Muscle of leg (tissue), 16 donors: Measurements from ENCODE around the gene CACNA2D1. TPM values are rescaled to one million over a fixed set of nuclear protein-coding genes. Genes with fewer than 3 reads are reported as not detected.

ENCODE experiments used
- DNase-seq: peaks from one replicate; pipeline ENCODE4 v3.0.0; 2013
- H3K27ac ChIP-seq: one replicate; pipeline ENCODE4 v1.5.1; 2013; ENCODE audit warnings: mild to moderate bottlenecking, low read length, control low read depth
- H3K27me3 ChIP-seq: one replicate; pipeline ENCODE4 v1.6.1; 2013; ENCODE audit warnings: low read length; ENCODE audit not compliant: control insufficient read depth, insufficient read depth
- H3K36me3 ChIP-seq: one replicate; pipeline ENCODE4 v1.6.1; 2013; ENCODE audit warnings: low read length; ENCODE audit not compliant: control insufficient read depth, insufficient read depth
- H3K4me1 ChIP-seq: one replicate; pipeline ENCODE4 v1.6.1; 2013; ENCODE audit warnings: low read length; ENCODE audit not compliant: control insufficient read depth, insufficient read depth
- H3K4me3 ChIP-seq: one replicate; pipeline ENCODE4 v1.5.1; 2013; ENCODE audit warnings: low read length, control low read depth
- H3K9me3 ChIP-seq: replicated peaks from 2 replicates; pipeline ENCODE4 v1.6.1; 2013; ENCODE audit warnings: low read depth, low read length; ENCODE audit not compliant: control insufficient read depth
- WGBS: methylation state at CpG from one replicate; pipeline ENCODE4 v1.1.5; 2013; ENCODE audit warnings: missing lambda C conversion rate; ENCODE audit not compliant: insufficient coverage; 5-methylcytosine and 5-hydroxymethylcytosine counted together
- long read RNA-seq, 11 donors: transcript quantifications; one replicate each; lab custom pipeline, GENCODE V29; 2026
- polyA plus RNA-seq, 8 donors: library from polyadenylated mRNA; unstranded; fragments of 120-200 nt; gene quantifications; one replicate each; pipeline versions ENCODE4 v1.2.1 to v1.2.3, GENCODE V29; 2013; ENCODE audit warnings: inconsistent platforms in 1 of 8, low replicate concordance in 1 of 8; ENCODE audit not compliant: insufficient read length in 8 of 8, insufficient read depth in 1 of 8
- total RNA-seq: library from RNA; stranded (reverse); fragments of 120-200 nt; gene quantifications from one replicate; pipeline ENCODE4 v1.2.4, GENCODE V29; 2013

Gene CACNA2D1
- total RNA-seq: 73.7 TPM
- polyA plus RNA-seq: 100 to 1,000 TPM in 4 of 8 donors, 10 to 100 TPM in 4; 50.5 to 136 (median 95.5) TPM
- long read RNA-seq, donor 1: 0 reads
- long read RNA-seq, donor 2: 0 reads
- long read RNA-seq, donor 3: 0 reads
- long read RNA-seq, donor 4: 0 reads
- long read RNA-seq, donor 5: 0 reads
- long read RNA-seq, donor 6, partial matches to known transcripts: 0 of 1 reads
- long read RNA-seq, donor 6, other reads (novel, unspliced or antisense): 0 of 1 reads
- long read RNA-seq, donor 7: 0 reads
- long read RNA-seq, donor 8, partial matches to known transcripts: 0 of 1 reads
- long read RNA-seq, donor 8, other reads (novel, unspliced or antisense): 0 of 1 reads
- long read RNA-seq, donor 9, partial matches to known transcripts: 0 of 1 reads
- long read RNA-seq, donor 9, other reads (novel, unspliced or antisense): 0 of 1 reads
- long read RNA-seq, donor 10: 0 reads
- long read RNA-seq, donor 11, partial matches to known transcripts: 5 of 5 reads
- long read RNA-seq, donor 11, other reads (novel, unspliced or antisense): 0 of 5 reads

DNA sequence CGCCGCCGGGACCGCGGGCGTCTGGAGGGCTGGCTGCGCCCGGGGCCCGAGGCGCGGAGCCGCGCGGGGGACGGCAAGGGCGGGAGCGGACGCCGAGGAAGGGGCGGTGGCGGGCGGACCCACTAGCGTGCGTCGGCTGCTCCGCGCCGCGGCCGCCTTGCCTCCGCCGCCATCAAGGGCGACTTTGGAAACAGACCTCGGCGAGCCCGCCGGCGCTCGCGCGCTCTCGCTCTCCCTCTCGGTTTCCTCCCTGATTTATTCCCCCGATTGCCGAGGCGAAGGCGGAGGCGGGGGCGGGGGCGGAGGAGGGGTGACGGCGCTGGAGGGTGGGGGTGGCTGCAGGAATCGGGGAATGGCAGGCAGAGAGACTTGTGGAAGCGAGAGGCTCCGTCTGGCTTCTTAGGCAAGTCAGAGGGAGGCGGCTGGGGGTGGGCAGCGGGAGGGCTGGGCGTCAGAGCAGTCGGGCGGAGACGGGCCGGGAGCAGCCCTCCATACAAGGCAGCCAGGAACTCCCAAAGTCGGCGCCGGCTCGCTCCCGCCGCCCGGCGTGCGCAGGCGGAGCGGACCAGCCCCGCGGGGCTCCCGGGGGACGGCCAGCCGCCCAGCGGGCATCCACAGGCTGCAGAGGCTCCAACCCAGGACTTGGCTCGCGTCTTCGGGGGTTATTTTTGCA is at the start of gene CACNA2D1:
CACNA2D1 (minus strand) TSS at position 231 of the 673 bp plus-strand sequence.
- peak within 1 kb of the TSS; percentile 81 for H3K4me3 ChIP-seq
- H3K27me3 ChIP-seq: peaks cover 9% of the 10 kb centered on the region
- under 1% methylated on average over 56 of the region's 82 CpGs for WGBS

DNA sequence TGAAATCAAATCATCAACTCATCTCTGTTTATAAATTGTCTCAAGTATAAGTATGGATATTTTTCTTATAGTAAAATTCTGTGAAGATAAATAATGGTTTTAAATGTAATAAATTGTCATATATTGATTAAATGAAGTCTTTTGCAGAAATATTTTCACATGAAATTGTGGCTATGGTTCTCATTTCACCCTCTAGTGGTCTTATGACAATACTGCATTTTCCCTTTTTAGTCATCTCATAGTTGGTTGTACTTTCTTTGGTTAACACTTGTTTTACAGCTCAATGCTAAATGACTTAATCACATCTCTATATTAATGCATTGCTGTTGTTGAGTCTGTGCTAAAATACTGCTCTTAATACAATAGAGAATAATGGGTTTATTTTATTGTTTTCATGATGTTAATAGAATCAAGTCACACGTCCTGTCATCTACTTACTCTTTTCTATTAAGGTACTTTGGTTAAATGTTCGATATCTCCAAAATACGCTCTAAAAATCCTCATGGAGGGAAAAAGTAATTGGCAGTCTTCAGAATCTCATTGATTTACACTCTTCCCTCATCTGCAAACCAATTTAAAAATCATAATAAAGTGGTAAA is 38.0 kb upstream of the CACNA2D1 start:
- no CpG with 5 or more reads among the region's 3 CpGs for WGBS
- Histone ChIP-seq H3K4me3 (no peak overlapping the region), H3K27ac (no peak overlapping the region), H3K27me3 (no peaks in the 10 kb centered on the region), H3K36me3 (no peaks in the 10 kb centered on the region), H3K4me1 (no peaks in the 10 kb centered on the region), H3K9me3 (no peaks in the 10 kb centered on the region)
- DNase-seq: peak; percentile 38

More for the DNA sequence above, at the start of gene CACNA2D1:
- H3K36me3 ChIP-seq: no peaks in the 10 kb centered on the region
- peaks cover 7% of the 10 kb centered on the region for H3K4me1 ChIP-seq
- H3K27ac ChIP-seq: peak within 1 kb of the TSS; percentile 92
- H3K9me3 ChIP-seq: no peaks in the 10 kb centered on the region
- peak; percentile 94 for DNase-seq

DNA sequence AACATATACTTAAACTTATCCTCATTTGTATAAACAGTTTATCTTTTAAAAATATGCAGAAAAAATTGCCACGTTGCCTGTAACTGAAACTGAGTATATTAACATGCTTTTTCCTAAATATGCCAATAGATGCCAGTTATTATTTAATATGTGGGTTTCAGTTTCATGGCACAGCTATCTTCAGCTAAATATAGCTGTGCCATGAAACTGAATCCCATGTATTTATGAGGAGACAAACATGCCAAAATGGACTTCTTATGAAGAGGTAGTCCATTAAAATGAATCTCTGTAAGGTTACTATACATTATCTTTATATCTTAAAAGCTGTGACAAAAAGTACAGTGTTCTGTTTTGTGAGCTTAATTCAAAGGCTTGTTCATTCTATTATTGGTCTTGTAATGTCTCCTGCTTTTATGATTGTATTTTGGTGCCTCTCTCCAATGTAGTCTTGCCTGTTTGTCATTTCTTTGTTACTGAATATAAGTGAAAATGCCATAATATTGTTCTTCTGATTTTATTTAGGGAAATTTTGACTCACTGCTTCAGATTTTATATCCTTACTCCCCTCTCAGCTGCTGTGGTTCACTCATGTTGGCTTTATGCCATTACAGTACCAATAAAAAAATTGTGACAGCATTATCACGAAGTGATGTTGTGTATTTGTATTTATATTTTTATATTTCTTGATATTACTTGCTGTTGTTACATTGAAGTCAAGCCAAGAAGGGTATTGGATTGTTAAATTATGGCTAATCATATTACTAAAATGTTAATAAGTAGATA is 34.3 kb upstream of the CACNA2D1 start:
- no CpG with 5 or more reads among the region's 2 CpGs for WGBS
- no peaks in the 10 kb centered on the region for H3K27me3 ChIP-seq
- H3K4me1 ChIP-seq: no peaks in the 10 kb centered on the region
- no peak overlapping the region for H3K27ac ChIP-seq
- H3K9me3 ChIP-seq: no peaks in the 10 kb centered on the region
- H3K4me3 ChIP-seq: no peak overlapping the region
- no peak for DNase-seq
- H3K36me3 ChIP-seq: no peaks in the 10 kb centered on the region

DNA sequence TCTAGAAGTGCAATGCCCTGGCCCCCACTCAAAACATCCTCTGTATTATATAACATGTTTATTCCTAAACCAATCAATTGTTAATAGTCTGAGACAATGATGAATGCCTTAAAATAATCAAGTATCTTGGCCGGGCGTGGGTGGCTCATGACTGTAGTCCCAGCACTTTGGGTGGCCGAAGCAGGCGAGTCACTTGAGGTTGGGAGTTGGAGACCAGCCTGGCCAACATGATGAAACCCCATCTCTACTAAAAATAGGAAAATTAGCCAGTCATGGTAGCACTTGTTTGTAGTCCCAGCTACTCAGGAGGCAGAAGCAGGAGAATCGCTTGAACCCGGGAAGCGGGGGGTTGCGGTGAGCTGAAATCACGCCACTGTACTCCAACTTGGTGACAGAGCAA is 29.4 kb upstream of the CACNA2D1 start:
- 100% methylated on average over 5 of the region's 9 CpGs for WGBS
- no peaks in the 10 kb centered on the region for H3K36me3 ChIP-seq
- H3K9me3 ChIP-seq: no peaks in the 10 kb centered on the region
- H3K27ac ChIP-seq: no peak overlapping the region
- H3K4me1 ChIP-seq: no peaks in the 10 kb centered on the region
- no peak for DNase-seq
- H3K4me3 ChIP-seq: no peak overlapping the region
- no peaks in the 10 kb centered on the region for H3K27me3 ChIP-seq

DNA sequence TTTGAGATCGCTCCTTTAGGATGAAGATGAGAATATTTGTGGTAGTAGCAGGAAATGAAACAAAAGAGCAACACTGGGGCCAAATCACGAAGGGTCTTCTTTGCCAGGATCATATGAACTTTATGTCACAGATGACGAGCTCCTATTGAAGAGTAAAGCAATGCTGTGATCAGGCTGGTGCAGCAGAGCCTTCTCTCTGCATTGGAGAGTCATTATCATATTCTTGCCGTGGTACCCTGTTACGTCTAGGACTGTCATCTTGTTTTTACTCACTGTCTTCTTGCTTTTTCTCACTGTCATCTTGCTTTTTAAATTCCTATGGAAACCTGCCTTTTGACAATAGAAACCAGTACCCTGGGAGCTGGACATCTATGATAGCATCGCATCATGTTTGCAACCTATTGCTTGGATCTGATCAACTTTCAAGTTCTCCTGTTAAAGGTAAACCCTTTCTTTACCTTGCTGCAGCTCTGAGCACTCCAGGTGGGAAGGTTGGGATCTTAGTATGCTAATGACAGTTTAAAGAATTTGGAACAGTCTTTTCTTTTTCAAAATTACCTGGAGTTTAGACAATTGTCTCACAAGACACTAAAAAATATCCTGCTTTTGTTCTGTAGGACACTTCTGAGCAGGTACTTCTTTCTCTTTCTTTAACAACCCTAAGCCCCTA is 27.9 kb upstream of the CACNA2D1 start:
- WGBS: 52% methylated on average over 5 of the region's 6 CpGs
- DNase-seq: no peak
- Histone ChIP-seq H3K36me3 (no peaks in the 10 kb centered on the region), H3K27me3 (no peaks in the 10 kb centered on the region), H3K4me1 (no peaks in the 10 kb centered on the region), H3K4me3 (no peak overlapping the region), H3K9me3 (no peaks in the 10 kb centered on the region), H3K27ac (no peak overlapping the region)

DNA sequence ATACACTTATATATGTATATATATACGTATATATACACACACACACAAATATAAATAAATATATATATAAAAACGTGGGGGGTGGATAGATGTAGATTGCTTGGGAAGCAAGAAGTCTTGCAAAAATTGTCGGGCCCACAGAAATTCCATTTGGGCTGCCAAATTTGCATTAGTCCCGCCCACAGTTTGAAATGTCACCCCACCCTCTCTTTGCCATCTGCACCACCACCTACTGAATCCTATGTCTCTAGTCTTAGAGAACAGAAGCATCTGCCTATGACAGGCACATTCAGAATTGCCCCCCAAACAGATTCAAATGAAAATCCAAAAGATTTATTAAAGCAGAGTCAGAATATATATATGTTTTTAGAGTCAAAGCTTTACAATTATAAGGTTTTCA is 25.6 kb upstream of the CACNA2D1 start:
- Histone ChIP-seq H3K4me3 (no peak overlapping the region), H3K27me3 (no peaks in the 10 kb centered on the region), H3K4me1 (no peaks in the 10 kb centered on the region), H3K9me3 (no peaks in the 10 kb centered on the region), H3K27ac (no peak overlapping the region), H3K36me3 (no peaks in the 10 kb centered on the region)
- DNase-seq: no peak
- 0% methylated on average over 1 of the region's 4 CpGs for WGBS

DNA sequence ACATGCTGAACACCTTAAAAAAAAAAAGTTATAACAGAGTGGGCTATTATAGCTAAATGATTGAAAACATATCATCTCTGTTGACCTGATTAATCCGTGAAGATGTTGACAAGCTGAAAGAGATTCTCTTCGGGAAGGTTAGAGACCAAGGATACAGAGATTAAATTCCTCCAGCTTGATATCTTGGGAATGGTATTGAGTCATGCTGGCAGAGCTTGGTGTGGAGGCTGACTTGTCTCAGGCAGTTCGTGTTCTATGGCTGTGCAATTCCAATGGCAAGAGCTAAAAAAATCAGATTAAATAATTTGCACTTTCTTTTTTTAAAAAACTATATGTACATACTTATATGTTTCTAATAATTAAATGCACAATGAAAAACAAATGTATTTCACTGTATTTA is 24.9 kb upstream of the CACNA2D1 start:
- H3K9me3 ChIP-seq: no peaks in the 10 kb centered on the region
- no peaks in the 10 kb centered on the region for H3K36me3 ChIP-seq
- no peak overlapping the region for H3K27ac ChIP-seq
- no CpG with 5 or more reads among the region's 3 CpGs for WGBS
- H3K27me3 ChIP-seq: no peaks in the 10 kb centered on the region
- H3K4me3 ChIP-seq: no peak overlapping the region
- DNase-seq: no peak
- H3K4me1 ChIP-seq: no peaks in the 10 kb centered on the region

DNA sequence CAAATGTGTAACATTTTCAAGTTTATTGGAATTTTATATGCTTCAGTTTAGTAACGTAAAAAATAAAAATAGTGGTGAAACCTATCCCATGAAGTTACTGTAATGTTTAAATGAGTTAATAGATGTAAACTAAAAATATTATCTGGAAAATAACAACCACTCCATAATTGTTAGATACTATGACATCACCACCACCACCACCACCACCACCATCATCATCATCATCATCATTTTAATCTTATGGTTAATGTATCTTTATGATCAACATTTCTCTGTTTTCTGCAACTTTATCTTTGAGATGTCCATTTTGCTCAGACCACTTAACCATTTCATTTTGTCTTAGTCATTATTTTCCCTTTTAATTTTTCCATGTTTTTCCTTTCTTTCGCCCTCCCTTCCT is 23.4 kb upstream of the CACNA2D1 start:
- Histone ChIP-seq H3K27ac (no peak overlapping the region), H3K27me3 (no peaks in the 10 kb centered on the region), H3K4me3 (no peak overlapping the region), H3K4me1 (no peaks in the 10 kb centered on the region), H3K9me3 (no peaks in the 10 kb centered on the region), H3K36me3 (no peaks in the 10 kb centered on the region)
- WGBS: no CpG with 5 or more reads among the region's 2 CpGs
- no peak for DNase-seq

DNA sequence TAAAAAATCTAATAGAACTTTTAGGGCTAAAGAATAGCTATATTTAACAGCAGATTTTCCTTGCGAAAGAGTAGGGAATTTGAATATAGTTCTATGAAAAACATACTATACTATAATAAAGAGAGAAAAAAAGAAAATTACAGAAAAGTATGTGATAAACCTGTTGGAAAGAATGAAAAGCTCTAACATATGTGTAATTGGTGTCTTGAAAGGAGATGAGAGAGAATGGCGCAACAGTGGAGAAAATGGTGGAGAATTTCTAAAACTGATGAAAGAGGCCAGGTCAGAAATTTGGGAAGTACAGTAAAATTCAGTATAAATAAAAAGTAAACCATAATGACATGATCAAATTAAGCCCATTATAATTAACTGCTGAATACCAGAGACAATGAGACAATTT is 20.8 kb upstream of the CACNA2D1 start:
- H3K27ac ChIP-seq: no peak overlapping the region
- DNase-seq: no peak
- H3K36me3 ChIP-seq: no peaks in the 10 kb centered on the region
- H3K27me3 ChIP-seq: no peaks in the 10 kb centered on the region
- H3K9me3 ChIP-seq: no peaks in the 10 kb centered on the region
- no CpG with 5 or more reads among the region's 2 CpGs for WGBS
- no peaks in the 10 kb centered on the region for H3K4me1 ChIP-seq
- H3K4me3 ChIP-seq: no peak overlapping the region
